ENCODE data around the gene NAT9. TPM values are rescaled to one million over a fixed set of nuclear protein-coding genes. Genes with fewer than 3 reads are reported as not detected.

Gene NAT9
- polyA plus RNA-seq, 6 donors from 2014 or later: 9.6 to 29.0 (median 15.6) TPM

DNA sequence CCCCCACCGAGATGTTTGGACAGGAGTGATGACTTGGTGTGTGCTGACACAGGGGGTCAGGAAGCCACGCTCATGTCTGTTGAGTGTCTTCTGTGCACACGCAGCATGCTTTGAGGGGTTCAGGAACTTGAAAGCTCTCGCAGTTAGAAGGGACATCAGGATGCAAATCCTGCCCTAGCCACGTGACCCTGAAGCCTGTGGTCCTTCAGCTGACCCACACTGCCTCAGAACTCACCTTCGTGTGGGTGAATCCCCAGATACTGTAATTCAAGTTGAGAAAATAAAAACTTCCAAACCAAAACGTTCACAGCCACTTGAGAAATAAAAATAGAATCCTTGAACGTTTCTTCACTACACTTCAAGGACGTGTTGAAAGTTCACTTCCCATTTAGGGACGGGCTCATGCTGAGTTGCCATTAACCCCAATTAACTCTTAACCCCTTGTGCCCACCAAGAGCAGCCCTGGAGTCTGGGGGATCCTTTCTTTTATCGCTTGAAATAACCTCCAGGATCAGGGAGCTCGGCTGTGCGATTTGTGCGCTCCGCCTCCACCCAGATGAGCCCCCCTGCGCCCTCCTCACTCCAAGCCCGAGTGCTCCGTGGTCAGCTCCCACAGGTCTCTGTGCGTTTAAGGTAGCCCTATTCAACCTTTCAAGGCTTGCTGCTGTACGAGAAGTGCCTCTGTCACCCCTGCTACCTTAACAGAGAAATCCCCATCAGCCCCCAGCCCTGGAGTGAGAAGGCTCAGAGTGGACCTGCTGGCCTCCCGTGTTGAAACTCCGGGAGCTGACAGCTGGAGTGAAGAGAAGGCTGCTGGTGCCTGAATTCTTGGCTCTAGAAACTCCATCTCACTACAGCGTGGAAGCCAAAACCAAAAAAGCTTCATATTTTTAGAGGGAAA, 36.2 kb upstream of the NAT9 start:
- Mint-ChIP-seq H3K4me1 (peaks cover 0 to 9% (median 3%) of the 10 kb centered on the region in 3 donors), H3K27me3 (no peaks in the 10 kb centered on the region), H3K36me3 (peaks cover 4 to 8% of the 10 kb centered on the region in 2 donors), H3K27ac (no peak overlapping the region), H3K4me3 (no peak overlapping the region), H3K9me3 (no peaks in the 10 kb centered on the region)
- ATAC-seq (ENCODE audit: low read depth in 2 of 2) (no peak), DNase-seq (no peak)

DNA sequence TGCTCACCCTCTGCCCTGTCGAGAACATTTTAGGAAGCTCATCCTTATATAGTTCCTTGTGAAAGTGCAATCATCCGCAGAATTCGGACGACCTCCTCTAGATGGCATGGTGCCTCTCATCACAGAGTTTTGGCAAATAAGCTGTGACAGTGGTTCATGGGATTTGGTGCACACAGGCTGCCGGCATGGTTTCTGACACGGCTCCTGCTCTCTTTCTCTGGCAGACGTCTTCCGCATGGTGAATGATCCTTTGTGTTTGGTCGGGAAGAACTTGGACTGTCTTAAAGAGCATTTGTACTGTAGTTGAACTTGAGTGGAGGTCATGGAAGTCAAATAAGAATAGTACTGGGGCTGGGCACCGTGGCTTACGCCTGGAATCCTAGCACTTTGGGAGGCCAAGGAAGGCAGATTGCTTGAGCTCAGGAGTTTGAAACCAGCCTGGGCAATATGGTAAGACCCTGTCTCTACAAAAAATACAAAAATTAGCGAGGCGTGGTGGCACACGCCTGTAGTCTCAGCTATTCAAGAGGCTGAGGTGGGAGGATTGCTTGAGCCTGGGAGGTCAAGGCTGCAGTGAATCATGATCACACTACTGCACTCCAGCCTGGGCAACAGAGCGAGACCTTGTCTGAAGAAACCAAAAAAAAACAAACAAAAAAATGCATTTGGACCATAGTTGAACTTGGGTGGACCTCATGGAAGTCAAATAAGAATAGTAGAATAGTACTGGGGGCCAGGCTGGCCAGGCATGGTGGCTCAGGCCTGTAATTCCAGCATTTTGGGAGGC, 34.7 kb upstream of the NAT9 start:
- H3K4me1 Mint-ChIP-seq: peaks cover 0 to 9% (median under 1%) of the 10 kb centered on the region in 3 donors
- ATAC-seq (ENCODE audit: low read depth in 2 of 2): no peak
- H3K27ac Mint-ChIP-seq: no peak overlapping the region
- no peak overlapping the region for H3K4me3 Mint-ChIP-seq
- peaks cover 4 to 8% of the 10 kb centered on the region in 2 donors for H3K36me3 Mint-ChIP-seq
- H3K27me3 Mint-ChIP-seq: no peaks in the 10 kb centered on the region
- H3K9me3 Mint-ChIP-seq: no peaks in the 10 kb centered on the region
- no peak for DNase-seq

GRCh38 chr17:74808714-74809430, 32.7 kb upstream of the NAT9 start:
- Mint-ChIP-seq H3K4me1 (peaks cover 0 to 8% (median 3%) of the 10 kb centered on the region in 3 donors), H3K9me3 (no peaks in the 10 kb centered on the region), H3K27me3 (no peaks in the 10 kb centered on the region), H3K4me3 (peak overlapping the region in 1 of 8 donors; percentile 13), H3K27ac (no peak overlapping the region), H3K36me3 (peaks cover 4 to 8% of the 10 kb centered on the region in 2 donors)
- no peak for ATAC-seq (ENCODE audit: low read depth in 2 of 2)
- DNase-seq: no peak

- DNase-seq (no peak), ATAC-seq (ENCODE audit: low read depth in 2 of 2) (no peak)
- no peaks in the 10 kb centered on the region for H3K9me3 Mint-ChIP-seq
- H3K36me3 Mint-ChIP-seq: peaks cover 4 to 8% of the 10 kb centered on the region in 2 donors
- H3K4me3 Mint-ChIP-seq: no peak overlapping the region
- H3K4me1 Mint-ChIP-seq: peaks cover 0 to 4% (median 0%) of the 10 kb centered on the region in 3 donors
- H3K27me3 Mint-ChIP-seq: no peaks in the 10 kb centered on the region
- no peak overlapping the region for H3K27ac Mint-ChIP-seq
These were observed 31.8 kb upstream of the NAT9 start for GRCh38 chr17:74807925-74808324.

GRCh38 chr17:74807441-74807840, 31.3 kb upstream of the NAT9 start:
- peaks cover 0 to 4% (median 0%) of the 10 kb centered on the region in 3 donors for H3K4me1 Mint-ChIP-seq
- no peaks in the 10 kb centered on the region for H3K9me3 Mint-ChIP-seq
- H3K36me3 Mint-ChIP-seq: peaks cover 4 to 8% of the 10 kb centered on the region in 2 donors
- H3K4me3 Mint-ChIP-seq: no peak overlapping the region
- no peak for ATAC-seq (ENCODE audit: low read depth in 2 of 2)
- no peak overlapping the region for H3K27ac Mint-ChIP-seq
- DNase-seq: no peak
- no peaks in the 10 kb centered on the region for H3K27me3 Mint-ChIP-seq

GRCh38 chr17:74806334-74806733, 30.2 kb upstream of the NAT9 start:
- no peak overlapping the region for H3K27ac Mint-ChIP-seq
- no peaks in the 10 kb centered on the region for H3K27me3 Mint-ChIP-seq
- peaks cover 4 to 16% of the 10 kb centered on the region in 2 donors for H3K36me3 Mint-ChIP-seq
- no peaks in the 10 kb centered on the region for H3K9me3 Mint-ChIP-seq
- peaks cover 0 to 4% (median 0%) of the 10 kb centered on the region in 3 donors for H3K4me1 Mint-ChIP-seq
- ATAC-seq (ENCODE audit: low read depth in 2 of 2) (no peak), DNase-seq (no peak)
- H3K4me3 Mint-ChIP-seq: no peak overlapping the region

DNA sequence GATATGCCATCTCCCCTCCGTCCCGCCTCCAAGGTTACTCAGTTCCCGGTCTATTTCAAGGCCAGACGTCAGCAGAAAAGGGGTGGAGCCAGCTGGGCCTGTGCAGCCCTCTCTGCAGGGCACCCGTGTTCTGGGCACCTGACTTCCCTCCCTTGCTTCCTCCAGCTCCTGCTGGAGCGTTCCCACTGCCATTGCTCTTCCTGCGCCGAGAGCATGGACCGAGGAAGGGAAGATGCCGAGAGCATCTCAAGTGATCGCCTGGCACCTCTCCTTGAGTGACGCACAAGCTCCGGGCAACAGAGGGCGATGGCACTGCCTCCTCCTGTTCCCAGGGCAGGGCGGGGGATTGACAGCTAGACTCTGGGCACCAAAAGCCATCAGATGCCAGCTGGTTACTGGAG, 29.4 kb upstream of the NAT9 start:
- Mint-ChIP-seq H3K9me3 (no peaks in the 10 kb centered on the region), H3K4me1 (peaks cover 0 to 4% (median 0%) of the 10 kb centered on the region in 3 donors), H3K4me3 (no peak overlapping the region), H3K27me3 (no peaks in the 10 kb centered on the region), H3K36me3 (peaks cover 4 to 24% of the 10 kb centered on the region in 2 donors), H3K27ac (no peak overlapping the region)
- ATAC-seq (ENCODE audit: low read depth in 2 of 2) (no peak), DNase-seq (no peak)

DNA sequence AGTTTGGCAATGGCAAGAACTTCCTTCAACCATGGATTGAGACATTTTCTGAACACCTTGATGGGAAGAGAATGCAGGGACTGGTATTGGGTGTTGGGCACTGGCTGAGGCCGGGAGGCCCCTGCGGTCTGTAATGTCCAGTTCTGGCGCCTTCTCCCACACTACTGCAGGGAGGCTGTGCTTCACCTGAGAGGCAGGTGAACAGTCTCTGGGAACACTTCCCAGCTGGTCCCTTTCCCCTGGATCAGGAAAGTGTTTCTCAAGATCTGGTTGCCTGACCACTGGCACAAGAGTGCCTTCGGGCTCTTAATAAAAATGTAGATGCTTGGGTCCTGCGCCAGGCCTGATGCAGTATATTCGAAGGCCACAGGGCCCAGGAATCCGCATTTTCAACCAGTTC, 28.5 kb upstream of the NAT9 start:
- no peak overlapping the region for H3K27ac Mint-ChIP-seq
- peaks cover 4 to 24% of the 10 kb centered on the region in 2 donors for H3K36me3 Mint-ChIP-seq
- peaks cover 0 to 4% (median 0%) of the 10 kb centered on the region in 3 donors for H3K4me1 Mint-ChIP-seq
- no peak overlapping the region for H3K4me3 Mint-ChIP-seq
- ATAC-seq (ENCODE audit: low read depth in 2 of 2): no peak
- no peaks in the 10 kb centered on the region for H3K27me3 Mint-ChIP-seq
- DNase-seq: no peak
- H3K9me3 Mint-ChIP-seq: no peaks in the 10 kb centered on the region

- H3K4me3 Mint-ChIP-seq: peak overlapping the region in 1 of 8 donors; percentile 10
- no peaks in the 10 kb centered on the region for H3K9me3 Mint-ChIP-seq
- peak overlapping the region in 1 of 6 donors; percentile 6 for H3K27ac Mint-ChIP-seq
- H3K36me3 Mint-ChIP-seq: peaks cover 4 to 27% of the 10 kb centered on the region in 2 donors
- H3K27me3 Mint-ChIP-seq: no peaks in the 10 kb centered on the region
- DNase-seq (no peak), ATAC-seq (ENCODE audit: low read depth in 2 of 2) (no peak)
- H3K4me1 Mint-ChIP-seq: peaks cover 0 to 4% (median 0%) of the 10 kb centered on the region in 3 donors
These were observed 27.8 kb upstream of the NAT9 start for GRCh38 chr17:74803971-74804370.

DNA sequence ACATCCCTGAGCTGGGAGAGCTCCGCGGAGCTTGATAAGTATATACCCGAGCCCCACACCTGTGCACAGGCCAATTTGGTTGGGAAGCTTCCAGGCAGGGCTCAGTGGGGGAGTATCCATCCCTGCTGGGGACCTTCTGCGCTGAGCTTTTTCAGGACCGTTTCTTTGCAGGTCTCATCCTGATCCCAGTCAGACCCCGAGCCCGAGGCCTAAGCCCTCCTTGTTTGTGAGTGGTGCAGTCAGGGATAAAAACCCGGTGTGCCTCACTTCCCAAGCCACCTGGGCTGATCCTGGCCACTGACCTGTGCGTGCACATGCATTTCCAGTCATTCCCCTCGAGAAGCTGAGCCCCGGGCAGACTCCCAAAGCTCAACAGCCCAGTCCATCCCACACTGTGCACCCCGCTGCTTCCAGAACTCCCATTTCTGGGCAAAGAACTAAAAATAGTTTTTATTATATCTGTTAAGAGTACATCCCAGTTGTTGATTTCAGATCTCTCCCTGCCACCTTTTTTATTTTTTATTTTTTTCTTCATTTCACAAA, 27.3 kb upstream of the NAT9 start:
- H3K27ac Mint-ChIP-seq: peak overlapping the region in 1 of 6 donors; percentile 6
- H3K36me3 Mint-ChIP-seq: peaks cover 4 to 27% of the 10 kb centered on the region in 2 donors
- ATAC-seq (ENCODE audit: low read depth in 2 of 2) (no peak), DNase-seq (no peak)
- no peak overlapping the region for H3K4me3 Mint-ChIP-seq
- peaks cover 0 to 4% (median 0%) of the 10 kb centered on the region in 3 donors for H3K4me1 Mint-ChIP-seq
- no peaks in the 10 kb centered on the region for H3K27me3 Mint-ChIP-seq
- H3K9me3 Mint-ChIP-seq: no peaks in the 10 kb centered on the region

DNA sequence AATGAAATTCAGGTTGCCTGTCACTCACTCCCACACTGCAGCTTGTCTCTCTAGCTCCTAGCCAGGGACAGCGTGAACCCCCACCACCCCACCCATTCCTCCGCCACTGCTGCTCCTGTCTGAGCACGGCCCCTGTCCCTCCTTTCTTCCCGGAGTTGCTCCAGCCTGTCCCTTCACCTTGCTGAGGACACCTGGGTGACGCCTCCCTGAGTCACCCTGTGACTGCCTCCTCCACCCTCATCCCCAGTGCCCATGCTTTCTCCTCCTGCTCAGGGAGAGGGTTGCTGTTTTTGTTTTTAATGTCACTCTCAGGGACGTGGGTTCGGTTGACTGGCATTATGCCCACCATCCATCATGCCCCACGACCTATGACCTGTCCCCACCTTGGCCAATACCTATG, 25.8 kb upstream of the NAT9 start:
- H3K27me3 Mint-ChIP-seq: no peaks in the 10 kb centered on the region
- H3K4me1 Mint-ChIP-seq: peaks cover 0 to 8% (median 0%) of the 10 kb centered on the region in 3 donors
- H3K4me3 Mint-ChIP-seq: no peak overlapping the region
- H3K27ac Mint-ChIP-seq: peak overlapping the region in 1 of 6 donors; percentile 32
- no peaks in the 10 kb centered on the region for H3K9me3 Mint-ChIP-seq
- peaks cover 4 to 27% of the 10 kb centered on the region in 2 donors for H3K36me3 Mint-ChIP-seq
- no peak for ATAC-seq (ENCODE audit: low read depth in 2 of 2)
- no peak for DNase-seq

DNA sequence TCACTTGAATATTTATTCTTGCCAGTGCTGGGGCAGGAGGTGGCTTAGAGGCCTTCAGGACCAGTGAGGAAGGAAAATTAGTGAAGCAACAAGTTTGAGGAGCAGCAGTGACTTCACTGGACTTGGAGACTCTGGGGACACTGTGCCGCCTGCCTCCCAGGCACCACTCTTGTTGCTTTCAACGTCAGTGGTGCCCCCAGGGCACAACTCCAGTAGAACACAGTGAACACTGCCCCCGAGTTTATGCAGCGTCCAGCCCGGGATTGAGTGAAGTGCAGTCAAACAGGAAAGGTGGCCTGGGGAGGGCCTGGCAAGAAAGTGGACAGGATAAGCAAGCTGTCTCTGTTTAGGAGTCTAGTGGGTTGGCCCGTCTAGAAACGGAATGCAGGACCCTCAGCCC, 24.4 kb upstream of the NAT9 start:
- peaks cover 0 to 8% (median 0%) of the 10 kb centered on the region in 3 donors for H3K4me1 Mint-ChIP-seq
- no peaks in the 10 kb centered on the region for H3K27me3 Mint-ChIP-seq
- no peak overlapping the region for H3K4me3 Mint-ChIP-seq
- ATAC-seq (ENCODE audit: low read depth in 2 of 2): no peak
- peaks cover 10 to 27% of the 10 kb centered on the region in 2 donors for H3K36me3 Mint-ChIP-seq
- H3K27ac Mint-ChIP-seq: no peak overlapping the region
- H3K9me3 Mint-ChIP-seq: no peaks in the 10 kb centered on the region
- DNase-seq: no peak

DNA sequence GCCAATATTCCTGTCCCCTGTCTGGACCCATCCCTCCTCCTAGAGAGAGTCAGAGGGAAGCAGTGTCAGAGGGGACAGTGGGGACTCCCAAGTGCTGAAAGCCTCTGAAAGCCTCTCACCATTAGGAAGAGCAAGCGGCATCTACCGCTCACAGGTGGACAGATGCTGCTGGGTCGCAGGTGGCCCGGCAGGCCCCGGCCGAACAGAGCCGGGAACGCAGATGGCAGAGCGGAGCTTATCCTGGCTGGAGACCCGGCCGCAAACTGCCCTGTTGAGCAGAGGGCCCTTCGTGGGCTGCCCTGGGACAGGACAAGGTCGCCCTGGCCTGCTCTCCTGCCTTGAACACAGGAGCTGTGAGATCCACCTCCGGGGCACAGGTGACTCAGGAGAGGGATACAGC, 23.0 kb upstream of the NAT9 start:
- ATAC-seq (ENCODE audit: low read depth in 2 of 2) (no peak), DNase-seq (no peak)
- Mint-ChIP-seq H3K27me3 (no peaks in the 10 kb centered on the region), H3K27ac (no peak overlapping the region), H3K4me1 (peaks cover 0 to 7% (median 0%) of the 10 kb centered on the region in 3 donors), H3K36me3 (peaks cover 16 to 35% of the 10 kb centered on the region in 2 donors), H3K4me3 (no peak overlapping the region), H3K9me3 (no peaks in the 10 kb centered on the region)

Measured in naive B cell (primary cell).